ENCODE measurements around the gene NDST4.

The NDST4 gene

DNA sequence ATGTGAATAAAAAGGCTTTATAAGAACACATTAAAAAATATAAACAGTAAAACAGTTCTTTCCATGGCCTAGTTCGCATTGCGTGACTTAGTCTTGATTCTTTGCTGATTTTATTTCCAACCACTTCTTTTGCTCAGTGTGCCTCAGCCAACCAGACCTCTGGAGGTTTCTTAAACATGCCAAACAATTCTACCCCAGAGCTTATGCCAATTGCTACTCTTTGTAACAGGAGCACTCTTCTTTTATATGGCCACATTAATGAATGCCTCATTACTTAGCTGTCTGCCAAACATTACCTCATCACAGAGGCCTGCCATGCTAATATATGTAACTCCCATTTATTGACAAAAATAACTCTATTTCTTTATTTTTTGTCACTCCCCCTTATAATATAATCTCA, 202.3 kb downstream of the NDST4 start:
- DNase-seq (ENCODE audit: low read depth in 1 of 2, low spot score in 1 of 2) = no peak

DNA sequence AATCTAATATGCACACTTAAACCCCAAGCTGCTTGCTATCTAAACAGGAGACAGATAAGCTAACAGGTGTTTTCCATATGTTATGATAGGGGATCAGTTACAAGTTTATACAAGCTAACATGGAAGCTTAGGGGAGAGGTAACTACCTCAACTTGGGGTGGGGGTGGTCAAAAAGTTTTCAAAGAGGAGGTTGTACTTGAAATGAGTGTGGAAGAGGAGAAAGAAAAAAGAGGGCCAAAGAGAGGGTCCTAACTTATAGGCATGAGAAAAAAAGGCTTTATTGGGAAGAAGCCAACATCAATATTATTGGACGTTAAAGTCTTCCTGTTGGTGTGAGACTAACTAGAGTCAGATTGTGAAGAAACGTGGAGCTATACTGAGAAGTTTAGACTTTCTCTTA, 205.9 kb downstream of the NDST4 start:
- DNase-seq (ENCODE audit: low read depth in 1 of 2, low spot score in 1 of 2) = no peak

DNA sequence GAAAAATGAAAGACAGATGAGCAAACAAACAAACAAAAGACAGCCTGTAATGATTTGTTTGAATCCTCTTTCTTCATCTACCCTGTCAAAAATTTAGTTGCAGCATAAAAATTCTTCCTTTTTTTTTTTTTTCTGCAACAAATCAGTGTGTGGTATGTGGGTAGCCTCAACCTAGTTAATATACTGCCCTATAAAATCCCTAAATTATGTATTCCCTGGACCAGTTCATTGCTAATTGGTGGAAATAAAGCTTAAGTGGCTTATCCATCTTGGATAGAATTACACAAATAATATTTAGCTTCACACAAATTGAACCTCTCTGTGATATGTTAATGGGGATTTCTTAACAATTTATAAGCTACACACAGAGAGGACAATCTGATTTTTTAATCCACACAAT, 208.4 kb downstream of the NDST4 start:
- no peak for DNase-seq (ENCODE audit: low read depth in 1 of 2, low spot score in 1 of 2)

DNA sequence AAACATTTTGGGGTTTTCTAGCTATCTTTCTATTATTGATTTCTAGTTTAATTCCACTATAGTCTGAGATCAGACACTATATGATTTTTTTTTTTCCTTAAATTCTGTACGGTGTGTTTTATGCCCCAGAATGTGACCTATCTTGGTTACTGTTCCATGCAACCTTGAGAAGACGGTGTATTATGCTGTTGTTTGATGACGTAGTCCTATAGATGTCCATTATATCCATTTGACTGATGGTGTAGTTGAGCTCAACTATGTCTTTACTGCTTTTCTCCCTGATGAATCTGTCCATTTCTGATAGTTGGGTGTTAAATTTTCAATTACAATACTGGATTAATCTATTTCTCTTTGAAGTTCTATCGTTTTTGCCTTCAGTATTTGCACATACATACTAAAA, 212.5 kb downstream of the NDST4 start:
- DNase-seq (ENCODE audit: low read depth in 1 of 2, low spot score in 1 of 2) = no peak

DNA sequence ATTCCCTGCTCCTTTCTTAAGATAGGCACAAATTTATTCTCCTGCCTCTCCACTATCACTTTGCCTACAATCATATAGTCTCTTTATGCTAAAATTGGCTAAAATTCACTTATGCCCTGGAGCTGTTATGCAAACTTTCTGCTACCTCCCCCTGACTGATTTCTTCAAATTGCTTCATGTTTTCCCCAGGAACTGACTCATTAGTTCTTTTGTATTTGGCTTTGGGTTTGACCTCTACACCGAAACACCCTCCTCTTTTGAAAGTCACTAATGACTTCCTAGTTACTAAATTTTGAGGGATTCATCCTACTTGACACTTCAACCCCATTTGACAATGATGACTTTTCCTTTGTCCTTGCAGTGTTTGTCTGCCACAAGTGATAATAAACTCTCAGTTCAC, 222.6 kb downstream of the NDST4 start:
- DNase-seq (ENCODE audit: low read depth in 1 of 2, low spot score in 1 of 2) = no peak

DNA sequence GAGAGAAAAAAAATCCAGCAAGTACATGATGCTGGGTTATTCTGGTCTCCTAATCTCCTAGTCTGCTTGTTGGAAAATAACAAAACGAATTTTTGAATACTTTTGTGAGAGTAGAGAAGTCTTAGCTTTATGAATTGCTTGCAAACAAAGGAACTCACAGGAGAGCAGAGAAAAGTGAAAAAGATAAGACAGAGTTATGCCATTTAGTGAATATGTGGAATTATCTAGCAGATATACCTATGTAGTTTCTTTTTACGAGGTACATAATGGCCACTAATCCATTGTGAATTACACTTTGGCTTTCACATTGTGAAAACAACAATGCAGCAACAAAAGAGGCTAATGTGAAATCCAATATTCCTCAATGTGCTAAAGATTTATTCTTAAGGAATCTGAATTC, 226.7 kb downstream of the NDST4 start:
- no peak for DNase-seq (ENCODE audit: low read depth in 1 of 2, low spot score in 1 of 2)

DNA sequence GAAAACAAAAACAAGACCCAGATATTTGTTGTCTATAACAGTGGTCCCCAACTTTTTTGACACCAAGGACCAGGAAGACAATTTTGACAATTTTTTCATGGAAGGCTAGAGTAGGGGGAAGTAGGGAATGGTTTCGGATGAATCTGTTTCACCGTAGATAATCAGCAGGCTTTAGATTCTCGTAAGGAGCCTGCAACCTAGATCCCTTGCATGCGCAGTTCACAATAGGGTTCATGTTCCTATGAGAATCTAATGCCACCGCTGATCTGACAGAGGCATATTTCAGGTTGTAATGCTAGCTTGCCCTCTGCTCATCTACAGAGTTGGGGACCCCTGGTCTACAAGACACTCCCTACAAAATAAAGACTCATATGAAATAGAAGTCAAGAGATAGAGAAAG, 229.8 kb downstream of the NDST4 start:
- no peak for DNase-seq (ENCODE audit: low read depth in 1 of 2, low spot score in 1 of 2)

DNA sequence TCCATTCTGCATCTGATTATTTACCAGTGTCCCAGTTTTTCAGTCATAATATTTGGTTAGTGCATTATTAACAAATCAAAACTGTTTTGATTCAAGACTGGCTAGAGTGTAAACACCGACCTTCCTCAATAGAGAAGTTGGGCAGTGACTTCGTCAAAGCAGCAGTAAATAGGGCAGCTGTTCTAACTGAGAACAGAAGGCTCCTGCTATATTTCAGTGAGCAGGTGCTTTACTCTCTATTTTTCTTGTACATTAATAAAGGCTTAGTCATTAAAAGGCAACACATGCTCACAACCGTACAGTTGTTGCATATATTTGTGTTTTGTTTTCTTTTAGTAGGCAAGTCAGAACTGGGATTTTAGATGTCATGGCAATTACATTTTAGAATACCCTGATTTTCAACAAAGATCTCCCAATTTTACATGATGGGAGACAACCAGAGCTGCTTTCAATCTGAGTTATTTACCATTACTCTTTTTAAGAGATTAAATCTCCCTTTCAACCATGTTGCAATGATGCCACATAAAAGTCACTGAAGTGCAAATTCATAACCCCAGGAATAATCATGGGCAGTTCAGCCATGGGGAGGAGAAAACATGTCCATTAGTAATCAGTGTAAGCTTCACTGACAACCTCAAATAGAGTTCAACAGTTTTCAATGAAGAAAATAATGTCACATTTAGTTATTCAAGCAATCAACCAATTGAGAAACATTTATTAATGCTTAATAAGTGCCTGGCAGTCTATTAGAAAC, 233.3 kb downstream of the NDST4 start:
- no peak for DNase-seq (ENCODE audit: low read depth in 1 of 2, low spot score in 1 of 2)

DNA sequence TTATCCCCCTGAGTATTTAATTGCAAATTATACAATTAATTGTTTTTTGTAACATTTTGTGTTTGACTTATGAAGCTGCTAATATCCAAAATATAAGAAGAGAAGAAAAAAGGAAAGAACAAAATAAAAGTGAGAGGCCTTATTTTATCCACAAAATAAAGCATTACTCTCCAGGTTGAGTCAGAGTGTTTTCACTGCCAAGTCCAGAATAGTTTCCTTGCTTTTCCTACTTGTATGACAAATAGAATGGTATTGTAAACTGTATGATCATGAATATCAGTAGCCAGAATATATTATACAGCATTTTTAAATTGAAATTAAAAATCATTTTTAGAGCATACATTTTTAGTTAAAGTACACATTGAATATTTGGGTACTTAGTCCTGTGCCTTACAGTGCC, 237.8 kb downstream of the NDST4 start:
- no peak for DNase-seq (ENCODE audit: low read depth in 1 of 2, low spot score in 1 of 2)

DNA sequence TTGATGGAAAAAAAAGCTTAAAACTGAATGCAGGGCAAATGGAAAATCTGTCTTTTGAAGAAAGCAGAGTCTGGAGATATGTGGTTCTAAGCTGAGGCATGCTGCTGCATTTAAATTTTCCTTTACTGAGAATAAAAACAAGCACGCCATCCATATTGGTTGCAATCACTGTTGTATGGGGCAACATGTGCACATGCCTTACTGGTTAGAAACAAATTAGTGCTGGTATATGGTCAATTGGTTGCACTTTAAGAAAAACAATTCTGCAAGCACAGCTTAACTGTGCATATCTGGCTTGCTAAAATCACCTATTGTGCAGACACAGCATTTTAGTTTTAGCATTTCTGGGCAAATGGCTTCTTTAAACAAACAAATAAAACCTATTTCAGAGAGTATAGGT, 239.1 kb downstream of the NDST4 start:
- DNase-seq (ENCODE audit: low read depth in 1 of 2, low spot score in 1 of 2) = no peak

DNA sequence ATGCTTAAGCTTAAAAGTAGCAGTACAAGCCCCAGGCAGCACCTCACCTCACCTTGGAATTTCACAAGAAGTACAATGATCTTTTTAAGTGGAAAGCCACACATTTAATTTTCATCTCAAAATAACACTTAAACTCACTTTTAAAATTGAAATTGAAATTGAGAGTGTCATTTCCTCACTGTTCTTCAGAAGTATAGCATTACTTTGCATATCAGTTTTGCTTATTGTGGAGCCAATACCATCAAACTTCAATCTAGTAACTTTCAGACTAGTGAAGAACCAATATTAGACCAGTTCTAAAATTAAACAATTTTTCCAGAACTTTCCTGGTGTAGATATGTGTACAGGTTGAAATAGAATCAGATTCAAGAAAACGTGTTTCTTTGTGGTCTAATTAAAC, 242.4 kb downstream of the NDST4 start:
- DNase-seq (ENCODE audit: low read depth in 1 of 2, low spot score in 1 of 2) = no peak

DNA sequence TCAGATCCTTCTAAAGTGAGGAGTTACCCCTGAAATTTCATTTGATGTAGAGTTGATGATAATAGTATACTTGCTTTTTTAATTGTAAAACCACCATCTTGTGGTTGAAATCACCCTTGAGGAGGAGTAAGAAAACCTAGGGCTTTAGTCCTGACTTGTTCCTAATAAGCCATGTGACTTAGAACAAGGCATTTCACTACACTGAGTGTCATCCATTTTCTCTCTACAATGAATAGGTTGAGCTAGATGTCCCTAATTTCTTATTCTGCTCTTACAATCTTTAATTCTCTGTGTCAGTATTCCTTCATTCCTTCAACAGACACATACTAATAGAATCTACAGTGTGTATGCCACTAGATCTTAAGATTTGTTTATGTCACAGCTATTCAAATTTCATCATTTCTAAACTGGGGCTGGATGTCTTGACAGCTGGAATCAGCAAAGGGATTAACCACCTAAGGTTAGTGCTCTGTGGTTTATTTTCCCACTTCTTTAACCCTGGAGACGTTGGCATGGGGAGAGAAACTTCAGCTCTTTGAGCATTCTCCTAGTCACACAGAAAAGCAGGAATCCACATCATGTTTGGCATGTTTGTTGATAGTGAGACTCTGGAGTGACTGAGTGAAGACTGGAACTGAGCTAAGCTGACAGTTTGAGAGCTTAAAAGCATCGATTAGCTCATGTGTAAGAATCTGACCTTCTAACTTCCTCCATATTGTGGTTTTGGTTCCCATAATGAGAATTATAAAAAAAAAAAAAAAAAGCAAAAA, 246.3 kb downstream of the NDST4 start:
- DNase-seq (ENCODE audit: low read depth in 1 of 2, low spot score in 1 of 2) = no peak

DNA sequence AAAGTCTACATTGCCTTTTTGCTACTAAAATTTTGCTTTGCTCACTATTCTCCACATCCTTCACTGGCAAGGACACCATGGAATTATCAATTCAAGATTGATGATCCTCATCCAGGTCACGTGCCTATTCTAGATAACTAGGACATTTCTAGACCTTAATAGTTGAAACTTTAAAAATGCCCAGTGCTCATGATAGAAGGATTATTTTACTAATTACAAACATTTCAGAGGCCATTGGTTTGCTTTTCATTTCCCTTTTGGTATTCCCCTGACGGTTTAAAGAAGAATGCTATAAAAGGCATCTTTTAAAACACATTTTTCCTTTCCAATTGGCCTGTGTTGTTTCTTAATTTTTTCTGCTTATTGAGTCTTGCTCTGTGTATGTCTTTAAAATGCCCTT, 249.4 kb downstream of the NDST4 start:
- no peak for DNase-seq (ENCODE audit: low read depth in 1 of 2, low spot score in 1 of 2)

DNA sequence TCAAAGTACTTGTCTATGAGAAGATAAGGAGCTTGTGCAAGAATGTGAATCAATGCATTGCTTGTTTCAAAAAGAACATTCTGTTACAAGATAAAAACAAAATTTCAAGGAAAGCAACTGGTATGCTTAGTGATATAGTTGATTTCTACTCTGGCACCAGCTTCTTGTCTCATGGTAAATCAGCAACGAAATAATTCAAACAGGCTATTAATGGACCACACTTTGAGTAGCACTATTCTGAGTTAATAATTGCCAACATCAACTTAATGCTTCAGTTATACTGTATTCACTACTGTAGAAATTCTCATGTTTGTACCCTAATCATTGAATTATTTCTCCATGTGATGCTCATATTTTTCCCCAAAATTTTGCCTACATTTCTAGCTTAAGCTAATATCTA, 252.6 kb downstream of the NDST4 start:
- no peak for DNase-seq (ENCODE audit: low read depth in 1 of 2, low spot score in 1 of 2)

DNA sequence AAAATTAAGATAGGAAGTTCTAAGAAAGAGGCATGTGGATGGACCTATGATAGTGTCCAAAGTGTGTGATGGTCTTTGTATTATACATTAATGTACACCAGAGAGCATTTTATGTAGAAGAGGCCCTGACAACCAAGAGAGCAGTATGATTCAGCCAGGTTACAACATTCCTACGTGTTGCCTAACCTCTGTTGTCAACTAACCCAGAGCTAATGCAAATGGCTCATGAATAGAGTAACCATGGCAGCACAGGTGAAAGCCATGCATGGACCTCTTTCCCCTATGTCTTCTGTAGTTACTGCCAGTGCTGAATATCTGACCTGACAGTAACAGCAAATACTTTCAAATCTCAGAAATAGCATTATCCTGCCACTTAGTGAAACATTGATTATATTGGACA, 255.6 kb downstream of the NDST4 start:
- no peak for DNase-seq (ENCODE audit: low read depth in 1 of 2, low spot score in 1 of 2)

DNA sequence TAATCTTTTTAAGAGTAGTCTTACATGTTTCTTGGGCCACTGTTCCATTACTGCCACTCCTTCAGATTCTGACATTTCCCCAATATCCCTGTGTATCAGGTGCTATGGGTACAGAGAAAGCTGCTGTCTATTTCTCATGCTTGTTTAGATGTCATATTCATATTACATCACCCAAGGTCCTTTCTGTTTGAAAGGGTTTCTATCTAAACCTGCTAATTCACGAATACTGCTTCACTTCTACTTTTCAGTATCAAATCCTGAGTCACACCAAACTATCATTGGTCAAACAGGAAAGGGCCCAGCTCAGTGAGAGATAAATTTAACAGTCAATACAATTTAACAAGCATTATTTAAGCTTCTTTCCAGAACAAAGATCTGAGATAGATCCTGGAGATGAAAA, 273.4 kb downstream of the NDST4 start:
- DNase-seq (ENCODE audit: low read depth in 1 of 2, low spot score in 1 of 2) = no peak

DNA sequence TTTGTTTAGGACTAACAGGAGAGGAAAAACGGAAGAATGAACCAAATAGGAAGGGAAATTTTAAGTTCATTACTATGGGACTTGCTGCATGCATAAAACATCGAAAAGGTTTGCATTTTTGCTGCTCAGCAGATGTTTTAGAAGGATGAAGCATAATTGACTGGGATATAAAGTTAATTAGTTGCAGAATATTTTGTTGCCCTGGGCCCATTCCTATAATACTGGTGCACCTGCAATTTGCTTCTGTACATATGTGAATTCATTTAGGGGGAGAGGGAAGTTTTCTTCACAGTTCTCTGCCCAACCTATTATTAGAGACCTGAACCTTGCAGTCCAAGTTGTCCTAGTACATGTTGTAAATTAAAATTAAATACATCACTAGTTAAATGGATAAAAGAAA, 282.8 kb downstream of the NDST4 start:
- no peak for DNase-seq (ENCODE audit: low read depth in 1 of 2, low spot score in 1 of 2)

DNA sequence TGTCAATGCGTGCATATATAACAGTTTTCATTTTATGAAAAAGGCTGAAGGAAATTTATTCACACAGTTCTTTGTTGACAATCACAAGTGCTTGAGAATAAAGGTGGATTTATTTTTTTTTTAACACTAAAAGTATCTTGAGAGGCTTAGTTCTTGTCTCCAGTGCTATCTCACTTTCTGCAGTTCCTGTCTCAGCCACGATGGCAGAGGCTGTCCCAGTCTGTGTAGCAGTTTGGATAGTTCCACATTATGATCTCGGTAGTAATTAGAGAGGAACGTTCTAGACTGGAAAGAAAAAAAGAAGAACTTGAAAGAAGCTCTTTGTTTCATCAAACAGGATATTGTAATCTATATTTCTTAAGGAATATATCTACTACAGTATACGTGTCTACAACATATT, 285.8 kb downstream of the NDST4 start:
- no peak for DNase-seq (ENCODE audit: low read depth in 1 of 2, low spot score in 1 of 2)

DNA sequence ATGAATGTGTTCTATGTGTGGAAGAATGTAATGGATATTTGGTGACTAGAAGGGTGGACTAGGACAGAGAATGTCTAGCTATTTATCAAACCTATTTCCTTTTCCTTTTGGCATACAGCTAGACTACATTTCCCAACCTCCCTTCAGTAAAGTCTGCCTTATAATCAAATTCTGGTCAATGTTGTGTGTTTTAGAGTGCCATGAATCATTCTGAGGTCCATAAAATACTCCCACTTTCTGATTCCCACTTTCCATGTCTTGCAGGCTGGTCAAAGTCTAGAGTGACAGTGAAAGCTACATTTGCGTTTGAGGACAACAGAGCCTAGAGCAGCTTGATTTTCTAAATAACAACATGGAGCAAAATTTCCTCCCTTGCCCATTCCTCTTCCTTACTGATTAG, 297.7 kb downstream of the NDST4 start:
- DNase-seq (ENCODE audit: low read depth in 1 of 2, low spot score in 1 of 2) = no peak

DNA sequence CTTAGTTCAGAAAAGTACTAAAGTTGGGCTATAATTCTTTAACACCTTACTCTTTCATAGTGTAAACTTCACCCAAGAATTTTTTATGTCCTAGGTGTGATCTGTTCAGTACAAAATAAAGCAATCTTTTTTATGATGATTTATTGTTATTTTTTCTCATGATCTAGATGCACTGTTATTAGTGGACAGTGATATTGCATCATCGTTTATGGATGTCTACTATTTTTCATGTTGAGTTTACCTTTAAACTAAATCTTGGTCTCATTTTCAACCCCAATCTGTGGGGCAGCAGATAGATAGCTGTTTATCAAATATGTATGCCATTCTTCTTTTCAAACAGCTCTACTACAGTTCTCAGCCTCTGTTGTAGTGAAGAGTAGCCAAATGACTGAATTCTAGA, 299.5 kb downstream of the NDST4 start:
- DNase-seq (ENCODE audit: low read depth in 1 of 2, low spot score in 1 of 2) = no peak

DNA sequence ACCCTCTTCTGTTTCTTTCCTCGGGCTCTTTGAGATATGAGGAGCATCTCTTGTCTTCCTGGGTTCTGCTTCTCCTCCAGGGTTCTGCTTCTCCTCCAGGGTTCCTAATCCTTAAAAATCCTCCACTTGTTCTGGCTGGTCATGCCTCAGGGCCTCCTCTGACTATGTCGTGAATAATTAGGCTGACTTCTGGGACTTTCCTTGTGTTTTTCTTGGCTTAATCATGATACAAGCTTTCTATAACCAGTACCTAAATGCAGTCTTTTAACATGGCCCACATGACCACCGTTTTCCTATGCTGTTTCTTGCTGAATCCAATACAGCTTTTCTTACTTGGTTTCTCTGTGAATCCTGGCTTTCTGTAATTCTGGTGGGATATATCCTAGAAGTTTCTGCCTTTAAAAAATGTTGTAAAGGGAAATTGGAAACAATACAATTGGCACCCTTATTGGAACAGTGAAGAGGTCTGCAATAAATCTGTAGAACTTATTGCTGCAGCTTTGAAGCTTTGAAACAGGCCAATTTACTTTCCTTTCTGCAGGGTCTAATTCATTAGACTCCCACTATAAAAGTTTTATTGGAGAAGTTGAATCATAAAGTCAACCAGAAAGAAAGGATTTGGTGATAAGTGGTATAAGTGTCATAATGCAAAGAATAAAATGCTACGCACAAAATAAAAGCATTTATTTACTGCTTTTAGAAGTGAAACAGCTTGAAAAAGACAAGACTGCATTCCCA, 301.7 kb downstream of the NDST4 start:
- DNase-seq (ENCODE audit: low read depth in 1 of 2, low spot score in 1 of 2) = no peak

DNA sequence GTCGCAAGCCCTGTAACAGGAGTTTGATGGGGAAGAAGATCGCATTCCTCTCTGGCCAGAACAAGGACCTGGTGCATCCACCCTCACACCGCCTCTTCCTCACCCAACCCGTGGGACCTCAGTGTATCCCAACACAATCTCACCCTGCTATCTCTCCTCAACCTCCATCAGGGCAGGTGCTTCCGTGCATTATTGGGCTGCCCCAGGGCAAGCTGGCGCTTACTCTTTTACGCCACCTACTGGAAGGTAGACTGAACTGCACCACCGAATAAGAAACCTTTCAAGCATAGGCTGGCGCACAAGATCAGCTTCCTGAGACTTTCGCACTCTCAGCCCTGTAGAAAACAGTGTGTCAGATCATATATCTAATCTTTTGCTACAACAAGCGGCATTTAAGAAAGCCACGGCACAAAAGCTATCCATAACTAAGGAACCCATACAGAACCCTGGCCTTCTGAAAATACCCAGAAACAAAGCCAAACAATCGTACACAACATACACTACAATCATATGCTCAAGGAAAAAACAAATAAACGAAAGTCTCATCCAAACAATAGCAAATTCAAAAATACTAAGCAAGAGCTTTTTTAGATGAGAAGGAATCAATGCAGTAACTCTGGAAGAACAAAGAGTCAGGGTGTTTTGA, 305.5 kb downstream of the NDST4 start:
- DNase-seq (ENCODE audit: low read depth in 1 of 2, low spot score in 1 of 2) = peak in 1 of 2 donors; percentile 11

All from activated CD4-positive, alpha-beta T cell treated with anti-CD3 and anti-CD28 coated beads, Interleukin-2, amount 50 U/mL, for 24 hours (primary cell).